GM12878 (cell line): ENCODE results near the gene SHQ1. TPM values are rescaled to one million over a fixed set of nuclear protein-coding genes. Genes with fewer than 3 reads are reported as not detected.

Experiments
- ATAC-seq: fragments of 200-7000 bp; cut with Tn5 transposase; 3 replicates; pipeline ENCODE4 v1.9.1; 2020; ENCODE audit warnings: mild to moderate bottlenecking, moderate library complexity
- BruUV-seq: library from RNA; stranded (reverse); fragments of 400-500 nt; replicated peaks from 2 replicates; lab custom pipeline; 2021; lab: Mats Ljungman, UMichigan
- CTCF ChIA-PET: fragments of 300-600 bp; sonication (Branson Sonifier 250); formaldehyde crosslinking; extraction: SDS; loops from one replicate; lab custom pipeline; 2021; ENCODE audit warnings: inconsistent platforms; lab: Yijun Ruan, JAX
- POLR2A ChIA-PET: fragments of 350-600 bp; formaldehyde crosslinking; extraction: SDS; loops from one replicate; lab custom pipeline; 2021; ENCODE audit warnings: inconsistent platforms; lab: Charles Lee
- RAD21 ChIA-PET: fragments of 300-600 bp; sonication (Branson Sonifier 250); formaldehyde crosslinking; loops from one replicate; lab custom pipeline; 2023; ENCODE audit warnings: antibody characterized with exemption; ENCODE audit not compliant: unreplicated experiment; lab: Charles Lee
- SMC1A ChIA-PET: fragments of 300-600 bp; sonication (Branson Sonifier 250); formaldehyde crosslinking; loops from one replicate; lab custom pipeline; 2023; ENCODE audit not compliant: unreplicated experiment, uncharacterized antibody; lab: Charles Lee
- DNase-seq: peaks from one replicate; pipeline ENCODE4 v3.0.0-alpha.2; 2011; ENCODE audit warnings: low read depth, low spot score
- FAIRE-seq: peaks from 3 replicates; lab custom pipeline; 2011; peaks lifted over from hg19 to GRCh38; lab: Jason Lieb, UNC
- H2AFZ ChIP-seq: 2 replicates; pipeline ENCODE4 v1.6.0; 2011; ENCODE audit warnings: low read depth, low read length, control low read depth; ENCODE audit not compliant: control insufficient read depth
- H3K27ac ChIP-seq: 2 replicates; pipeline ENCODE4 v1.5.1; 2011; ENCODE audit warnings: control low read depth; ENCODE audit not compliant: control insufficient read depth, insufficient read depth
- H3K27me3 ChIP-seq, 2 experiments: replicated peaks in 1 of 2; 2 replicates each; pipeline versions ENCODE4 v1.6.0 to v1.6.1; 2011; ENCODE audit warnings: low read length in 1 of 2; ENCODE audit not compliant: control insufficient read depth in 2 of 2, insufficient read depth in 2 of 2
- H3K36me3 ChIP-seq, 2 experiments: 2 replicates each; pipeline ENCODE4 v1.5.1; 2011; ENCODE audit warnings: low read length in 1 of 2; ENCODE audit not compliant: control insufficient read depth in 2 of 2, insufficient read depth in 2 of 2
- H3K4me1 ChIP-seq: 2 replicates; pipeline ENCODE4 v1.6.1; 2011; ENCODE audit warnings: mild to moderate bottlenecking, low read length, moderate library complexity, mixed read lengths; ENCODE audit not compliant: control insufficient read depth, insufficient read depth
- H3K4me2 ChIP-seq: 2 replicates; pipeline ENCODE4 v1.6.0; 2011; ENCODE audit warnings: control low read depth; ENCODE audit not compliant: control insufficient read depth, insufficient read depth
- H3K4me3 ChIP-seq: fragments of 200-600 bp; sonication (generic); 2 replicates; pipeline ENCODE4 v1.5.1; 2016
- H3K79me2 ChIP-seq: 2 replicates; pipeline ENCODE4 v1.6.0; 2011; ENCODE audit warnings: low read length; ENCODE audit not compliant: control insufficient read depth, insufficient read depth
- H3K9ac ChIP-seq: 2 replicates; pipeline ENCODE4 v1.8.0; 2011; ENCODE audit warnings: low read length, control low read depth, mixed read lengths; ENCODE audit not compliant: control insufficient read depth, insufficient read depth
- H3K9me3 ChIP-seq: replicated peaks from 3 replicates; pipeline ENCODE4 v1.5.1; 2011; ENCODE audit warnings: mild to moderate bottlenecking, low read length; ENCODE audit not compliant: control insufficient read depth, insufficient read depth
- H4K20me1 ChIP-seq: 2 replicates; pipeline ENCODE4 v1.6.0; 2011; ENCODE audit not compliant: control insufficient read depth, insufficient read depth
- ASH2L ChIP-seq: fragments of 300-600, 200-600 bp; sonication (generic); IDR thresholded peaks from 2 replicates; pipeline ENCODE4 v1.6.1; 2017; ENCODE audit warnings: low read depth, mild to moderate bottlenecking, borderline replicate concordance
- BMI1 ChIP-seq: fragments of 450-650 bp; IDR thresholded peaks from 2 replicates; pipeline ENCODE4 v1.6.1; 2016; ENCODE audit warnings: mild to moderate bottlenecking, moderate library complexity, borderline replicate concordance
- BRCA1 ChIP-seq: IDR thresholded peaks from 2 replicates; pipeline ENCODE4 v1.6.1; 2011; ENCODE audit warnings: low read depth, low read length, improper control_type of control experiment
- CHD2 ChIP-seq: IDR thresholded peaks from 2 replicates; pipeline ENCODE4 v1.6.1; 2011; ENCODE audit warnings: low read depth, low read length, improper control_type of control experiment, borderline replicate concordance
- CREB1 ChIP-seq: IDR thresholded peaks from 2 replicates; pipeline ENCODE4 v1.6.1; 2012; ENCODE audit warnings: low read depth, mild to moderate bottlenecking, inconsistent platforms
- CREM ChIP-seq: IDR thresholded peaks from 2 replicates; pipeline ENCODE4 v1.6.1; 2014; ENCODE audit warnings: antibody characterized with exemption, low read depth
- IRF5 ChIP-seq: fragments of 450-650 bp; IDR thresholded peaks from 2 replicates; pipeline ENCODE4 v1.6.1; 2017; ENCODE audit warnings: borderline replicate concordance
- KDM1A ChIP-seq: fragments of 200-600 bp; sonication (generic); IDR thresholded peaks from 2 replicates; pipeline ENCODE4 v1.6.1; 2016; ENCODE audit warnings: borderline replicate concordance
- PML ChIP-seq: IDR thresholded peaks from 2 replicates; pipeline ENCODE4 v1.6.1; 2012; ENCODE audit warnings: low read length, inconsistent platforms
- SPI1 ChIP-seq: IDR thresholded peaks from 2 replicates; pipeline ENCODE4 v1.6.1; 2011; ENCODE audit warnings: low read depth, mild to moderate bottlenecking, low read length, moderate library complexity, borderline replicate concordance; ENCODE audit not compliant: insufficient read depth
- SREBF1 ChIP-seq: IDR thresholded peaks from 2 replicates; pipeline ENCODE4 v1.6.1; 2012; ENCODE audit warnings: mild to moderate bottlenecking, low read length
- STAT3 ChIP-seq: IDR thresholded peaks from 2 replicates; pipeline ENCODE4 v1.6.1; 2011; ENCODE audit warnings: low read depth, low read length, improper control_type of control experiment
- SUZ12 ChIP-seq: fragments of 200-600 bp; sonication (generic); IDR thresholded peaks from one replicate; pipeline ENCODE4 v1.6.1; 2018; ENCODE audit warnings: antibody characterized with exemption, mild to moderate bottlenecking; ENCODE audit not compliant: unreplicated experiment
- TAF1 ChIP-seq: IDR thresholded peaks from 2 replicates; pipeline ENCODE4 v1.6.1; 2011; ENCODE audit warnings: mild to moderate bottlenecking, low read depth, low read length, borderline replicate concordance
- TBL1XR1 ChIP-seq: IDR thresholded peaks from 2 replicates; pipeline ENCODE4 v1.6.1; 2012; ENCODE audit warnings: low read depth, low read length, improper control_type of control experiment
- TCF3 ChIP-seq: IDR thresholded peaks from 2 replicates; pipeline ENCODE4 v1.6.1; 2012; ENCODE audit warnings: low read depth, mild to moderate bottlenecking, low read length, borderline replicate concordance; ENCODE audit not compliant: insufficient read depth
- YY1 ChIP-seq: IDR thresholded peaks from 2 replicates; pipeline ENCODE4 v1.6.1; 2011; ENCODE audit warnings: low read depth, mild to moderate bottlenecking, low read length
- ZBTB4 ChIP-seq: fragments of 450-650 bp; formaldehyde crosslinking; IDR thresholded peaks from 2 replicates; pipeline ENCODE4 v1.4.0; 2022; ENCODE audit warnings: mild to moderate bottlenecking, moderate library complexity
- WGBS: methylation state at CpG from one replicate; pipeline ENCODE4 v1.1.6; 2016; ENCODE audit warnings: low lambda C conversion rate; ENCODE audit not compliant: insufficient replicate concordance, insufficient coverage; ENCODE audit errors: missing lambda C conversion rate; 5-methylcytosine and 5-hydroxymethylcytosine counted together
- in situ Hi-C: fragments of 300-500 bp; cut with MboI; formaldehyde crosslinking; loops from 9 replicates; pipeline ENCODE4 v1.14.3; 2018; ENCODE audit warnings: mixed read lengths
- intact Hi-C: fragments of 100-400 bp; cut with micrococcal nuclease; formaldehyde crosslinking; loops from one replicate; pipeline ENCODE4 v1.14.2; 2022; ENCODE audit not compliant: unreplicated experiment
- polyA plus RNA-seq, 11 experiments: library from polyadenylated mRNA; depleted of rRNA in 4 of 11; unstranded in 6 of 11; stranded (reverse) in 5 of 11; fragments of >200 nt; fragmentation: Nextera tagmentation in 4 of 11; fragmentation: Illumina TruSeq in 1 of 11; extraction: Ambion mirVana in 4 of 11; extraction: Trizol in 1 of 11; gene quantifications; 1 replicate in 1 of 11; 2 replicates in 10 of 11; pipeline versions ENCODE4 v1.2.1 to v1.2.3, GENCODE V29; 2011 to 2016; ENCODE audit warnings: inconsistent platforms in 2 of 11, missing spikeins in 2 of 11, low read depth in 1 of 11
- total RNA-seq, 4 experiments: library from RNA; depleted of rRNA in 3 of 4; stranded (reverse); fragments of >200 nt in 3 of 4; fragmentation: Illumina TruSeq in 1 of 4; extraction: Trizol in 1 of 4; gene quantifications; 2 replicates each; pipeline versions ENCODE4 v1.2.1 to v1.2.3, GENCODE V29; 2013 to 2021

Gene SHQ1
- total and polyA plus RNA-seq, 10 of the 15 experiments (the other 5 are each of a cell fraction or from before 2014, with no cell fraction given): 12.6 to 51.7 (median 24.5) TPM

GRCh38 chr3:72791161-72791560 lies 57.1 kb downstream of the SHQ1 start:
- Histone ChIP-seq H2AFZ (no peak overlapping the region), H3K4me2 (no peak overlapping the region; the same call in 1 of the 2 replicates), H3K4me3 (no peak overlapping the region), H3K9me3 (no peaks in the 10 kb centered on the region), H4K20me1 (no peaks in the 10 kb centered on the region), H3K79me2 (no peaks in the 10 kb centered on the region), H3K9ac (no peak overlapping the region), H3K4me1 (0 out of 2 replicates have a peak, but pooled peaks cover 2% of the 10 kb centered on the region), H3K27me3 (no peaks in the 10 kb centered on the region), H3K27ac (no peak overlapping the region), H3K36me3 (peaks cover 0 to 10% of the 10 kb centered on the region in 2 experiments; a peak in 2 of 4 replicates)
- WGBS: 94% methylated on average over 1 of the region's 1 CpG
- BruUV-seq: no TSS peak
- SMC1A ChIA-PET: interaction anchor here (0.6 to 1.7 kb wide), 5 partner anchors 9 to 29 kb away, joined by 3 to 4 read pairs (median 3); no protein-coding TSS in a partner anchor
- intact Hi-C loops (no loop called here), in situ Hi-C loops (no loop called here)
- TF ChIP-seq IRF5: no peak
- no peak for TF ChIP-seq CREB1
- no peak for TF ChIP-seq TBL1XR1
- TF ChIP-seq TCF3: no peak
- TF ChIP-seq STAT3: no peak
- no peak for TF ChIP-seq YY1
- TF ChIP-seq SUZ12: no peak
- no peak for TF ChIP-seq BMI1
- TF ChIP-seq PML: no peak
- TF ChIP-seq CHD2: no peak
- TF ChIP-seq CREM: no peak
- TF ChIP-seq BRCA1: no peak
- no peak for TF ChIP-seq ZBTB4 (CRISPR knock-in tag)
- no peak for TF ChIP-seq SPI1
- no peak for TF ChIP-seq ASH2L
- TF ChIP-seq SREBF1: no peak
- no peak for TF ChIP-seq KDM1A
- TF ChIP-seq TAF1: no peak
- POLR2A ChIA-PET: interaction anchor here (0.6 kb wide), 1 partner anchor 27 kb away, joined by 3 read pairs; no protein-coding TSS in a partner anchor
- no peak for FAIRE-seq
- CTCF ChIA-PET: interaction anchor here (0.7 to 1.4 kb wide), 6 partner anchors 12 to 295 kb away, joined by 3 to 4 read pairs (median 3); no protein-coding TSS in a partner anchor
- RAD21 ChIA-PET: interaction anchor here (0.8 to 1.4 kb wide), 3 partner anchors 9 to 68 kb away, joined by 3 to 5 read pairs (median 3); no protein-coding TSS in a partner anchor
- no peak for DNase-seq
- no peak for ATAC-seq
